Measurements from ENCODE around the gene TMEM121.
A peak's percentile ranks its signal among the peaks of the same experiment; 100 is the strongest.

Gene TMEM121

DNA sequence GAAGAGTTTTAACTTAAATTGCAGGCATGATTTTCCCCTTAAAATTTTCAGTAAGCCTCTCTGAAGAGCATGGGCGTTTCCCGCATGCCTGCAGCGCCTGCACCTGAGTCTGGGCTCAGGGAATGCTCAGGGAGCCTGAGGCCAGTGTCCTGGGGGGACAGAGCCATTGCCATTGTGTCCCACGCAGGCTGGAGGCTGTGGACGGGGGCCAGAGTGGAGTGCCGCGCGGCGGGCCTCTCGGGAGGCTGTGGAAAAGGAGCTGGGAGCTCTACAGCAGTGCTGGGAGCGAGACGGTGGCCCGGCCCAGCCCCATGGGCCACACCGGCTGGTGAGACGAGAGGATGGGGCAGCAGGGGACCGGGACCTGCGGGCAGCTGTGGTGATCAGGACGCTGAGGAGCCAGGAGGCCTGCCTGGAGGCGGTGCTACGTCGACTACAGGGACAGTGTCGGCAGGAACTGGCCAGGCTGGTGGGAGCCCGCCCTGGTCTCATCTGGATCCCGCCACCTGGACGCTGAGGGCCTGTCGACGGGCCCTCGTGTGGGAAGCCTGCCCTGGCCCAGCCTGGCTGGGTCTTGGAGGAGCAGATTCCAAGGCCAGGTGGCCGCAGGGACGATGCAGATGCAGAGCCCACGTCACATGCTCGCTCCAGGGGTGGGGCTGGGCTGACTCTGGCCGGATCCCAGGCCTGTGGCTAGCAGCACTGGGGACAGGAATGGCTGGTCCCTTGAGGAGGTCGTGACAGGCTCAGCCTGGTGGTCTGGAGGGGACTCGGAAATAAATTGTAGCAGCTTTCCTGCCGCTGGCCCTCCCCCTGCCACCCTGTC, 27.7 kb upstream of the TMEM121 start:
- no peak for DNase-seq (ENCODE audit: low read depth in 2 of 2)

GRCh38 chr14:105499256-105500035, 26.9 kb upstream of the TMEM121 start:
- no peak for DNase-seq (ENCODE audit: low read depth in 2 of 2)

DNA sequence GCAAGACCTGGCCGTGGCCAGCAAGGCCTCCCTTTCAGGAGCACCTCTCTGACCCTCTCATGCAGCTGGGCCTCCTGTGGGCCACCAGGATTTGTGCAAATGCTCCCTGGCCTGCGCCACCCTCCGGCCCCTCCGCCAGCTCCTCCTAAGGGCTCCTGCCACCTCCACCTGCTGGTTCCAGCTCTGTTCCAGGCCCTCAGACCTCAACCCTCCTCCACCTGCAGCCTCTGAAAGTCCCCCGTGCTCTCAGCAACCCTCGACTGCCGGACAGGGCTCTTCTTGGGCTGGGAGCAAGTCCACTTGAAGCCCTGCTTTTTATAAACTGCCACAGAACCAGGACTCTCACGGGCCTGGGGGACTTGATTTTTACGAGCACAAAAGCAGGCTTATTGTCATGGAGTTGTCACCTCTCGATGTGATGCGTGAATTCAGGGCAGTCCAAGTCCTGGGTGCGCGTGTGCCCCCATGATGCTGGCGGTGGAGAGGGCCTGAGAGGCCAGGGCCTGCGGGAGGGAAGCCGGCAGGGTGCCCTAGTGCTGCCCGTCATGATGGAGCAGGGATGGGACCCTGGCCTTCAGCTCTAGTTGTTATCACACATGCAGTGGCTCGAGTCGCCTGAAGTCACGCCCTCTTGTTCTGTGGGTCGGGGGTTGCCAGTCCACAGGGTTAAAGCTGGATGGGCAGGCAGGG, 26.2 kb upstream of the TMEM121 start:
- no peak for DNase-seq (ENCODE audit: low read depth in 2 of 2)

DNA sequence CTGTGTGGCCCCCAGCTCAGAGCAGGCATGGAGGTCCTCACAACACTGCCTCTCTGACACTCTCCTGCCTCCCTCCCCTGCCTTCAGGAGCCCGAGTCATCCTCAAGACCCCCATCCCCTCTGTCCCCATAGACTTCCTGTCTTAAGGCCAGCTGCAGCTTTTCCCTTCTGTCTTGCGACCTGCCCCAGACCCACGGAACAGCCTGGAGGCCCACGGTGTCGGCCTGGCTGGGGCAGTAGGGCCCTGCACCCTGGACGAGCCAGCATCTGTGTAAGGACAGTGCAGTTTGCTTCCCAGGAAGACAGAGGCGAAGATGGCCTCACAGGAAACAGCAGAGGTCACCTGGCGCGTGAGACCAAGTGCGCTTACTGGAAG, 25.7 kb upstream of the TMEM121 start:
- DNase-seq (ENCODE audit: low read depth in 2 of 2): no peak

DNA sequence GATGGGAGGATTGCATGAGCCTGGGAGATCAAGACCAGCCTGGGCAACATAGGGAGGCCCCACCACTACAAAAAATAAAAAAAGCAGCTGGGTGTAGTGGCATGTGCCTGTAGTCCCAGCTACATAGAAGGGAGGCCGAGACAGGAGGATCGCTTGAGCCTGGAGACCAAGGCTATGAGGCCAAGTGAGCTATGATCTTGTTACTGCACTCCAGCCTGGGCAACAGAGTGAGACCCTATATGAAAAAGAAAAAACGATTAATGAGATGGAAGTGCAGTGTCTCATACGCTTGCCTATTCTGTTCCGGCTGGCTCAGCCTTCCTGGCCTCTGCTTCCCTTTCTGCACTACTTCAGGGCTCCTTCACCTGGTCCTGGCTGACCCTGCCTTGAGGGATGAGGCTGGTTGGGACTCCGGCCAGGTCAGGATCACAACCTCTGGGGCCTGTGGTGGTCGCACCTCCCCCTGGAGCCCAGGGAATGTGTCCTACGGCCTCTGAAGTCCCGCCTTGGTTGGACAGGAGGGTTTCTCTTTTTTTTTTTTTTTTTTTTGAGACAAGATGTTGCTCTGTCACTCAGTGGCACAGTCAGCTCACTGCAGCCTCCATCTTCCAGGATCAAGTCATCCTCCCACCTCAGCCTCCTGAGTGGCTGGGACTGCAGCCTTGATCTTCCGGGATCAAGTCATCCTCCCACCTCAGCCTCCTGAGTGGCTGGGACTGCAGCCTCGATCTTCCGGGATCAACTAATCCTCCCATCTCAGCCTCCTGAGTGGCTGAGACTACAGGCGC, 24.7 kb upstream of the TMEM121 start:
- no peak for DNase-seq (ENCODE audit: low read depth in 2 of 2)

GRCh38 chr14:105502446-105503295, 23.7 kb upstream of the TMEM121 start:
- DNase-seq (ENCODE audit: low read depth in 2 of 2): no peak

DNA sequence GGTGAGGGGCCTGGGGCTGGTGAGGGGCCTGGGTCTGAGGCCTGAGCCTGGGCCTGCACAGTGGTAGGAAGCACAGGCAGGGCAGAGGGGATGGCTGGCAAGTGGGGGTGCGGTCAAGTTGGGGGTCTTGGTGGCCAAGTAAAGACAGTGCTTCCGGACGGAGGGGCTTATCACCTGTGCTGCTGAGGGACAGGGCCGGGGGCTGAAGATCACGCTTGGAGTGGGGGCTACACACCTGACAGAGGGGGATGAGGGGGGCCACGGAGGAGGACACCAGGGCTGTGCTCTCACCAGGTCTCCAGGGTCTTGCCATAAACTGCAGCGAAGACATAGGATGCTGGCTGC, 23.1 kb upstream of the TMEM121 start:
- no peak for DNase-seq (ENCODE audit: low read depth in 2 of 2)

DNA sequence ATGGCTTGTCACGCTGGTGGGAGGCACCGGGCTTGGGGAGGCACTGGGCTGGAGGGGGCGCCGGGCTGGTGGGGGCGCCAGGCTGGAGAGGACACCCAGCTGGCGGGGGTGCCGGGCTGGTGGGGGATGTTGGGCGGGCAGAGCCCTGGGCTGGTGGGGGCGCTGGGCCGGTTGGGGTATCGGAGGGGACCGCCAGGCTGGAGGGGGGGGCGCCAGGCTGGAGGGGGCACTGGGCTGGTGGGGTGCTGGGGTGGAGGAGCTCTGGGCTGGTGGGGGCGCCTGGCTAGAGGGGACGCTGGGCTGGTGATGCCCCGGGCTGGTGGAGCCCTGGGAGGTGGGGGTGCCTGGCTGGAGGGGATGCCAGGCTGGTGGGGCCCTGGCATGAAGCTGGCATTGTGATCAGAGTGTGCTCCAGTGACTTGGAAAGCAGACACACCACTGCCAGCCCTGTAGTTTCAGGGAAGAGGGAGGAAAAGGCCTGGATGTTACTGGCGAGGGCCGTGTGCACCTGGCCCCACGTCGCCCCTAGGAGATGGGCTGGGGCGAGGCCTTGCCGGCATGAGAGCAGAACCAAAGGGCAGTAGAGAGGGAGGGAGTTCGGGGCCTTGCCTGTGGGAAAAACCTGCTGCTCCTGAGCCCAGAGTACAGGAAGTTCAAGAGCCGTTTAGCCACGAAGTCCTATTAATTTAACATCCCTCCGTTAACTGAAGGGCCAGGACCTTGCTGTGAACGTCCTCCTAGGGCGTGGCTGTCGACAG, 22.3 kb upstream of the TMEM121 start:
- DNase-seq (ENCODE audit: low read depth in 2 of 2): no peak

GRCh38 chr14:105505101-105505500, 21.3 kb upstream of the TMEM121 start:
- no peak for DNase-seq (ENCODE audit: low read depth in 2 of 2)

GRCh38 chr14:105507247-105507646, 19.1 kb upstream of the TMEM121 start:
- no peak for DNase-seq (ENCODE audit: low read depth in 2 of 2)

DNA sequence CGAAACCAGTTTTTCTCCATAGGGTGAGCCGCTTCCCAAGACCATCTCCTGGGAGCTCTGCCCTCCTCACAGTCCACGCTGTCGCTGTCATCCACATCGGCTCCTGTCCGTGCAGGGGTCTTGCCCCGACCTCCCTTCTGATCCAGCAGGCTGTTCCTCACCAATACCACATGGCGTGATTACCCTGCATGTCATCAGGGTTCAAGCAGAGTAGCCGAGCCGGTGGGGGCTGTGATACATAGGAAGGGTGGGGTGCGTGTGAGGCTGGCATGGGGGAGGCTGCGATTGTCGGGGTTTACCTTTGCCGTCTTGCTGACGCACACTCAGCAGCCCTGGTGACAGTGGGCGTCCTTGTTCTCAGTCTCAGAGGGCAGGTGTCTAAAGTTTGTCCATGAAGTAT, 18.3 kb upstream of the TMEM121 start:
- no peak for DNase-seq (ENCODE audit: low read depth in 2 of 2)

DNA sequence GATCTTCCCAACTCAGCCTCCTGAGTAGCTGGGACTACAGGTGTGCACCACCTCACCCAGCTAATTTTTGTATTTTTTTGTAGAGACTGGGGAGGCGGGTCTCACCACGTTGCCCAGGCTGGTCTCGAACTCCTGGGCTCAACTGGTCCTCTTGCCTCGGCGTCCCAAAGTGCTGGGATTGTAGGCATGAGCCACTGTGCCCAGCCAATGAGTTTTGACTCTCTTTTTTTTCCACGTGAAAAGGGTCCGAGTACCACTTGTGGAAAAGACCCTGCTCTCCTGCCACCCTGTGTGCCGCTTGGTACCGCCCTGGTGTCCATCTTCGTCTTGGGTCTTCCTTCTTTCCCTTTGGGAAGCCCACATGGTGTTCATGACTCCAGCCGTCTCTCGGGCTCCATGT, 17.8 kb upstream of the TMEM121 start:
- no peak for DNase-seq (ENCODE audit: low read depth in 2 of 2)

GRCh38 chr14:105517096-105517495, 9.3 kb upstream of the TMEM121 start:
- DNase-seq (ENCODE audit: low read depth in 2 of 2): no peak

DNA sequence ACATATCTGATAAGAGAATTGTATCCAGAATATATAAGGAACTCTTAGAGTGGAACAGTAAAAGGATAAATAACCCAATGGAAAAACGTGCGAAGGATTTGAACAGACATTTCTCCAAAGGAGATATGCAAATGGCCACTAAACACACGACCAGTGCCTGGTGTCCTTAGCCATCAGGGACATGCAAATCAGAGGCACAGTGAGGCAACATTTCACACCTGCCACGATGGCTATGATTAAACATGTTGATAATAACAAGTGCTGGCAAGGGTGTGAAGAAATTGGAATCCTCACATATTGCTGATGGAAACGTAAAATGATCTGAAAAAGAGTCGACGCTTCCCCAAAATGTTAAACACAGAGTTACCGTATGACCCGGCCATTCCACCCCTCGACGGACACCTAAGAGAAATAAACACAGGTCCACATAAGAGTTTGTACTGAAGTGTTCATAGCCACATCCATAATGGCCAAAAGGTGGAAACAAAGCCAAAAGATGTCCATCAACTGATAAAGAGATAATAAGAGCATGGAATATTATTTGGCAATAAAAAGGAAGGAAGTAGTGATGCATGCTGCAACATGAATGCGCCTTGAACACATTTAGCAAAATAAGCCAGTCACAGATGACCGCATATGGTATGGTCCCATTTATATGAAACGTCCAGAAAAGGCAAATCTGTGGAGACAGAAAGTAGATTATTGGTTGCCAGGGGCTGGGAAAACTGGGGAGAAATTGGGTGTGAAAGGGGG, 6.3 kb upstream of the TMEM121 start:
- no peak for DNase-seq (ENCODE audit: low read depth in 2 of 2)

GRCh38 chr14:105525326-105525725, 1.1 kb upstream of the TMEM121 start:
- no peak for DNase-seq (ENCODE audit: low read depth in 2 of 2)

- no peak for DNase-seq (ENCODE audit: low read depth in 2 of 2)
Measured at GRCh38 chr14:105526776-105527380, 495 bp downstream of the TMEM121 start.

GRCh38 chr14:105527381-105527825, 1.0 kb downstream of the TMEM121 start:
- DNase-seq (ENCODE audit: low read depth in 2 of 2): no peak

- DNase-seq (ENCODE audit: low read depth in 2 of 2): peak; percentile 32 to 35
Measured at GRCh38 chr14:105527826-105528585, 1.6 kb downstream of the TMEM121 start.
